GM10847 (cell line): Measurements from ENCODE around the gene IDH3A.

ENCODE experiments used
- POLR2A ChIP-seq: IDR thresholded peaks from 2 replicates; pipeline ENCODE4 v1.6.1; 2011; ENCODE audit not compliant: insufficient read length; ENCODE audit errors: extremely low read depth

IDH3A gene

DNA sequence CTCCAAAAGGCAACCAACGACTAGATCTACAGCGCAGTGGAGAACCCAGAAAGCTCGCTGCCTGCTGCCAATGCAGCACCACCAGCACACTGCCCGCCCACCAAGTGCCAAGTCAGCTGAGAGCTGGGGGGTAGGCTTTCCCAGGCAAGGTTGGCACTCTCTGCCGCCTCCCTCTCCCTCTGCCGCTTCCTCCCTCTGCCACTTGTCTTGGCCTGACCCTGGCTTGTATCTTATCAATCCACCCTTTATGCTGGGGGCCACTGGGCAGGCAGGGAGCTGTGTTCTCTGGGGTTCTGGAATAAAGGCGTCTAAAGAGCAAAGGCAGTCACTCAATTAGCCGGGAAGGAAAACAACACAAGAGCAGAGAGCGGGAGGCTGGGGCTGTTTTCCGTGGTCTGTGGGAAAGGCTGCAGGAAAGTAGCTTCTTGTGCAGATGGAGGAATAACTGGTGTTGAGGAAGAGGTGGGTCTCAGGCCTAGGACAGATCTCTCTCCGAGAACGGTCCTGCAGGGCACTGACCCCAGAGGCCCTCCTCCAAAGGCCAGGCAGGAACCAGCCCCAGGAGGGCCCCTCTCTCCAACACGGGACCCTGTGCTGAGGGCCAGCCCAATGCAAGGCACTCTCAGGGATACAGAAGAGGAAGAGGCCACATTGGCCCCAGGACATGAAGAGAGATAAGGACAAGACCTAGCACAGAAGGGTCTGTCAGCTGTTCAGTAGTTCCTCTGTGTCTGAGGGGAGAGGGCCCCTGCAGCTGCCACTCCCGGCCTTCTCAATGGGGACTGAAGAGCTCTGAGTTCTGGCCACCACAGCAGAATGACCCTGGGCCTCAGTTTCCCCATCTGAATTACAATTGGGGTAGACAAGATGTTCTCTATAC, 54.4 kb downstream of the IDH3A start:
- TF ChIP-seq POLR2A, result no peak

DNA sequence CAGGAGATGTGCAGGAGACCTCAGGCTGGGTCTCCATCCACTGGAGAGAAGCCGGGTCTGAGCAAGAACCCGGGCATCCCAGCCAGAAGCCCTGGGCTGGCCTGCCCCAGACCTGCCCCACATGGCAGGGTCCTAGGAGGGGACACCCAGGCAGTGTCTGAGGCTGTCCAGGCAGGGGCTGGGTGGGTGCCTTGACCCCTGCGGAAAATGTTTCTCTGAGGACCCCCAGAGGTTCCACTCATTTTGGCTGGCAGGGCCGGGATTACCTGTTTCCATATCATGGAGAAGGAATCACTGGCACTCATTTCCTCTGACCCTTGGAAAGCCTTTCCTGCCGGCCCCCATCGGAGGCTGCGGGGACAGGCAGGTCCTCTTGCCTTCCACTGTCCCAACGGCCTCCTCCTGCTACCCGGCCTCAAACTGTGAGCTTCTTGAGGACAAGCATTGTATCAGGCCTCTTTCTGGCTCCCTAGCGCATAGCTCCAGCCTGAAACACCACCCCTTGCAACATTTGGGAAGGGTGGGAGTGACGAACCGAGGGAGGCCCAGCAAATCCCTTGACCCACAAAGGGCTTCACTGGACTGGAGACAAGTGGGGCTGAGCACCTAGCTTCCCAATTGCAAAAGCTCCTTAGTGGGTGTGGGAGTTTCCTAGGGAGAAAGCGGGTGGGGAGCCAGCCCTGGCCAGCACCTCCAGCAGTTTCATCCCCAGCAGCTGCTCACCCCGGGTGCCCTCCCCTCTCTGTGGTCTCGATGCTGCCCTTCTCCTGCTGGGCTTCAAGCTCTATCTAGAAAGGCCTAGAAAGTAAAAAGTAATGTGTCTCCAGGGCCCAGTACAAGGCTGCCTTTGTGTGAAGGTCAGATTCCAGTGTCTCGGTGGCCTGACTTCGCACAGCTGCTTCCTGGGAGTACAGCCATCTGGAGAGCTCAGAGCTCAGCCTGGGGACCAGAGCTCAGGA, 55.5 kb downstream of the IDH3A start:
- no peak for TF ChIP-seq POLR2A

GRCh38 chr15:78205337-78205736, 56.2 kb downstream of the IDH3A start:
- TF ChIP-seq POLR2A, result no peak

- no peak for TF ChIP-seq POLR2A
These were observed 56.7 kb downstream of the IDH3A start for GRCh38 chr15:78205856-78206255.

DNA sequence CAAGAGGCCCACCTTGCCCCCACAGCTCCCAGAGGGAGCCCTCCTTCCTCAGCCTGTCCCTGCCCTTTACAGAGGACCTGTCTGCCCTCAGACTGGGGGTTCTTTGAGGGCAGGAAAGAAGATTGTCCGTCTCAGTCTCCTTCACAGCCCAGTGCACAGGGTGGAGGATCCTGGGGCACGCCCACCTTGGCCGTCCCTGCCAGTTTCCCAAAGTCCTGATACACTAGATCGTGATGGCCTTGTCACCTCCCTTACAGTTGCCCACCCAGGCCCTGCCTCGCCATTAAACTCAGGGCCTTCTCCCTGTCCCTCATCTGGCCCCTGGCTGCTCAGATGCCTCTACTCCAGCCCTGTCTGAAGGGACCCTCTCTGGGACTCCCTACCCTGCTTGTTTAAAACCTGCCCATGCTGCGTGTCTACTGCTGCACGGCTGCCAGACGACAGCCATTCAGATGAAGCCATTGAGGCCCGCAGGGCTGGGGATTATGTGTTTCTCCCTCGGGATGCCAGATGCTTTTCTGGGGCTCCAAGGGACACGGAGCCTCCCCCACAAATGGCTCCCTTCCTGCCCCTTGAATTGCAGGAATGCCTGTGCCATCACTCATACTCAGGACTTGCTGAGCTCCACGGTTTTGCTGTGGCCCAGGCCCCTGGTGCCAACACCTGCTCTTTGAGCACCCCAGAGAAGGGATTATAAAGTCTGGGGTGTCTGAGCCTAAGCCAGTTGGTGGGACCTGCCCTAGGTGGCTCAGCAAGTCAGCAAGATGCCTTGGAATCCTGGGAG, 57.4 kb downstream of the IDH3A start:
- no peak for TF ChIP-seq POLR2A

GRCh38 chr15:78207110-78207458, 57.9 kb downstream of the IDH3A start:
- no peak for TF ChIP-seq POLR2A

GRCh38 chr15:78207641-78208340, 58.6 kb downstream of the IDH3A start:
- no peak for TF ChIP-seq POLR2A

DNA sequence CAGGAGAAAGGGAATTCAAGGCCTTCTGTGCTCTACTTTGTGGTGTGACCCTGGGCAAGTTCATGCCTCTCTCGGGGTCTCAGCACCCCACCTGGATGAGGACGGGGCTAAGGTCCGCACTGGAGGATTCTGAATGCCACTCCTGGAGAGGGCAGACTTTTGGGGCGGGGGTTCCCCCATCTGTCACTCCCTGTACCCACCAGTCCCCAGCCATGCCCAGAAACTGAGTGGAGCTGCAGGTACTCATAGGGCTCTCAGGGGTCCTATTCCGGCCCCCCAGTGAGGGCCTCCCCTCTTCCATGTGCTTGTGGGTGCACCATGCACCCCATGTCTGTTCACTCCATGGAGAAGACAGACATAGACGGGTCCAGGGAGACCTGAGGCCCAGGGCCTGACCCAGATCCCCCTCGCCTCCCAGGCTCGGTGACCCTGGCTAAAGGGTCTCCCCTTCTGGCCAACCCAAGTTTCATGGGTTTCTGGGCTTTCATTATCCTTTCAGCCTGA, 59.2 kb downstream of the IDH3A start:
- TF ChIP-seq POLR2A, result no peak

GRCh38 chr15:78208887-78209645, 59.9 kb downstream of the IDH3A start:
- no peak for TF ChIP-seq POLR2A

DNA sequence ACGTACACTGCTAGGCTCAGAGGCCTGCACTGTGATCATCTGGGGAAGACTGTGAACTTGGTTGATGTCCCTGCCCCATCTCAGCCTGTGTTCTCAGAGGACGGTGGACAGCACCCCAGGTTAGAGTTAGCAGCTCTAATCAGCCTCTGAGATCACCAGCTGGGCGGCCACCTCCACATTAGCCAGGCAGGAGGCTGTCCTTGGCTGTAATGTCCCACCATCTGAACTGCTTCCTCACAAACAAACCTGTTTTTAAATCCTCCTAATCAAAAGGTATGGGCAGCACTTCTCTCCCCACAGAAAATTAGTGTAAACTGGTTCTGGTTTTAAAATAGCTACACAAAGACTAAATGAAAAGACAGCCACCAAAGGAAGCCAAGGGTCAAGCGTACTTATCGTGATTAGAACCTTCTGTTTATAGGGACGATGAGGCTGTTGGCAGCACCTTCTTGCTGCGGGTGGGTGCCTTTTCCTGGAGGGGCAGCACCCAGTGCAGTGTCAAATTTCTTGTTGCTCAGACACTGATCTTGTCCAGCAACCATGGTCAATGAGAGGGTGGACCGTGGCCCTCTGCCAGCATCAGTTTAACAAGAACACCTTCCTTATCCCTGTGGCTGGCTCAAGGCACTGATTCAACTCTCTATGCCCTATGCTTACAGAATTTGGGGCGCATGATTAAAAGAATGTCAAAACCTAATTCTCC, 60.6 kb downstream of the IDH3A start:
- no peak for TF ChIP-seq POLR2A

DNA sequence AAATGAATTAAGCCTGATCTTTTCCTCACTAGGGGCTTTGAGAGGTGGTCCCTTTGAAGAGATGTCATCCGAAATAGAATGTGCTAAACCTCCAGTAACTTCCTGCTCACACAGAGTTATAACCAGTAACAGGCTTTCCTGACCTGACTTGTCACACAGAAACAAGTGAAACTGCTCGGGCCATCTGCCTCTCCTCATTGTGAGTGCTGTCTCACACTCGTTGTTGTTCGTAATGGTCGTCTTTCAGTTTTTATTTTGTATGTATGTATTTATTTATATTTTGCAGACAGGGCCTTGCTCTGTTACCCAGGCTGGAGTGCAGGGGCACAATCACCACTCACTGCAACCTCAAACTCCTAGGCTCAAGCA, 61.2 kb downstream of the IDH3A start:
- no peak for TF ChIP-seq POLR2A

GRCh38 chr15:78211189-78211921, 62.2 kb downstream of the IDH3A start:
- no peak for TF ChIP-seq POLR2A

DNA sequence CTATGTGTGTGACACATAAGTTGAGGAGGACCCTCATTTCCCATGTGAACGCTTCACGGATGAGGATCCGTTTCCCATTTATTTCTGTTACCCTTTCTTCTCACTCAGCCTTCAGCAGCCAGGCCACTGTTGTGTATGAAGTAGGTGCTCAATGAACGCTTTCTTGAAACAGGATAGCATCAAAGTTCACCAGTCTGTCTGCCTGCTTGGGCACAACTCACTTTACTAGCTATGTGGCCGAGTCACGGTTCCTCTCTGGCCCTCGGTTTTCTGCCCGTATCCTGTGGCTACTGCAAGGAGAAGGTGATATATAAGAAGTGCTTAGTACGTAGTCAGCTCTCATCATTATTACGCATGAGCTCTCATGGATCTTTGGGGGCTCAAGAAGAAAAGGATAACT, 62.8 kb downstream of the IDH3A start:
- TF ChIP-seq POLR2A, result no peak
